GM21360 (cell line): ENCODE results near the gene KCTD12.
"Not testable (repeated sequence)": the region's sequence is repeated elsewhere in the genome, so short reads cannot be mapped to it uniquely, and the experiment has no call there.

ENCODE experiments used
- ATAC-seq: cut with Tn5 transposase; IDR thresholded peaks from one replicate; pipeline ENCODE4 v1.9.1; 2021; ENCODE audit warnings: mild to moderate bottlenecking, moderate library complexity; ENCODE audit not compliant: unreplicated experiment

KCTD12 gene

DNA sequence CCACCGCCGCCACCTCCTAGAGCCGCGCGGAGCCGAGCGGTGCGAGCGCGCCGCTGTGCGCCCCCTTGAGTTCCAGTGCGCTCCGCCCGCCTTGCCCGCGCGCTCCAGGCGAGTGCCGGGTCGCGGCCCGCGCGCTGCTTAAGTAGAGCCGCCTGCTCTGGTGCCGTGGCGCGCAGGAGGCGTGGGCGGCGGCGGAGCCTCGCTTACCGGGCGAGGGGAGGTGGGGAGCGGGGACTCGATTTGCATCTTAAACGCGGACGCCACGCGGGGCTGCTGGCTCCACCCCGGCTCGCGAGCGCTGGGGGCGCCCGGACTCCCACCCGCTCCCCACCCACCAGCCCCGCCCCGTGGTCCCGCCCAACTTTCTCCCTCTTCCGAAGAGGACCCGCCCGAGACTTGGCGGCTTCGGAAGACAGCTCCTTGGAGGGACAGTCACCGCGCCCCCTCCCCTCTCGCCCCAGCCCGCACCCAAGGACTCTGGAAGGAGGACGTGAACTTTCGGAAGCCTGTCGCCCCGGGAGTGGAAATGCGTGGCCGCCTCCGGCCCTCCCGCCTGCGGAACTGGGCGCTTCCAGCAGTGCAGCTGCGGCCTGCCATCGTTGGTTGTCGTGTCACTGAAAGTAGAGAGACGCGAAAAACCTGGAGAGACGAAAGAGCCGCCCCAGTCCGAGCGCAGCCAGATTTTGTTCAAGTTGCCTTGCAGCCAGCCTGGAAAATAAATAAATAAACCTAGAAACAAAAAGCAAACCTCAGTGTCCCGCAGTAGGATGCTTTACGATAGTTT is at the start of gene KCTD12:
KCTD12 (minus strand) TSS at position 114 of the 784 bp plus-strand sequence. CDS start 257 bp downstream, outside the sequence.
- ATAC-seq: peak; percentile 68

GRCh38 chr13:76934671-76935070 is 48.5 kb upstream of the KCTD12 start:
- no peak for ATAC-seq

- ATAC-seq: no peak
Observed at GRCh38 chr13:76932076-76932475, 45.9 kb upstream of the KCTD12 start.

GRCh38 chr13:76929851-76930374 is 43.7 kb upstream of the KCTD12 start:
- no peak for ATAC-seq

- no peak for ATAC-seq
Observed at GRCh38 chr13:76929320-76929719, 43.1 kb upstream of the KCTD12 start.

GRCh38 chr13:76928456-76928855 is 42.3 kb upstream of the KCTD12 start:
- no peak for ATAC-seq

- ATAC-seq: no peak
Observed at GRCh38 chr13:76927955-76928354, 41.8 kb upstream of the KCTD12 start.

DNA sequence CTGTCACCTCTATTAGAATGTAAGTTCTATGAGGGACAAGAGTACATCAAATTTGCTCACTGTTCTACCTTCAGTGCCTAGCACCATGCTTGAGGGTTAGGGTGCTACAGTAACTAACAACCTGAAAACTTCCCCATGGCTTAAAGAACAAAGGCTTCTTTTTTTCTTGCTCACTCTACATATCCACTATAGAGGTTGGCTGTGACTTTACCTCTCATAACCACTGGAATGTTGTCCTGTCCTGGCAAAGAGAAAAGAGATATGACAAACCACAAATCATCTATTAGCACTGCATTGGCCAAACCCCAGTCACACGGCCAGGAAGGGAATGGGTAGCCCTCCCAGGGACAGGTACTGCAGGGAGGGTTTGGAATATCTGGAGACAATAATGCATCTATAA is 38.9 kb upstream of the KCTD12 start:
- ATAC-seq: no peak

GRCh38 chr13:76921516-76921915 is 35.3 kb upstream of the KCTD12 start:
- no peak for ATAC-seq

DNA sequence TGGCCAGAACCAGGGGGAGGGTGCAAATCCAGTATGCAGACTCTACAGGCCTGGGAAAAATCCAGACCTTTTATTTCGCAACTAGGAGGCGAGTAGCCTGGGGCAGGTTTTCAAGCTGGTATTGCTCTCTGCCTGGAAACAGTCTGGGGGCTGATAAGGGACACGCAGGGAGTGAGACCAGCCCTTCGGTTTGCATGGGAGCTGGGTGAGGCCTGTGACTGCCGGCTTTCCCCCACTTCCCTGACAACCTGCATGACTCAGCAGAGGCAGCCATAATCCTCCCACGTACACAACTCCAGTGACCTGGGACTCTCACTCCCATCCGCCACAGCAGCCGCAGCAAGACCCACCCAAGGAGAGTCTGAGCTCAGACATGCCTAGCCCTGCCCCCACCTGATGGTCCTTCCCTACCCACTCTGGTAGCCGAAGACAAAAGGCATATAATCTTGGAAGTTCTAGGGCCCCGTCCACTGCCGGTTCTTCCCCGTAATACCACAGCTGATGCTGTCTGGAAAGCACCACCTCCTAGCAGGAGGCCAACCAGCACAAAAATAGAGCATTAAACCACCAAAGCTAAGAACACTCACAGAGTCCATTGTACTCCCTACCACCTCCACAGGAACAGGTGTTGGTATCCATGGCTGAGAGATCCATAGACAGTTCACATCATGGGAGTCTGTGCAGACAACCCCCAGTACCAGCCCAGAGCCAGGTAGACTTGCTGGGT is 31.7 kb upstream of the KCTD12 start:
- ATAC-seq: not testable (repeated sequence)

GRCh38 chr13:76917095-76917494 is 30.9 kb upstream of the KCTD12 start:
- ATAC-seq: no peak

DNA sequence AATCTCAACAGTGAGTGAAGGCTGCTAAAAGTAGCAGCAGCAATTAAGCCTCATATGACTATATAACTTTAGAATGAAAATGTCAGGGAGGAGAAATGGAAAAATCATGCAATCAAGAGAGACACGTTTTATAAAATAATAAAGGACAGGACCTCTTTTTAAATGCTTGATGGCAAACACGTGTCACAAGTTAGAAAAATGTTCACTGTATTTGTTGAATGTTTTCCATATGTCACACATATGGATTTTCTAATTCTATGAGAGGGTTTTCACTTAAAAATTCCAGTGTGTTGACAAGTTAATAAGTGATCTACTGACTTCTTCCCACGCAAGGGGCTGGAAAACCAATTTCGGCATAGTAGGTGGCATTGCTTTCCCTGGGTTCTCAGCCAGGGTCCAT is 27.7 kb upstream of the KCTD12 start:
- ATAC-seq: no peak

DNA sequence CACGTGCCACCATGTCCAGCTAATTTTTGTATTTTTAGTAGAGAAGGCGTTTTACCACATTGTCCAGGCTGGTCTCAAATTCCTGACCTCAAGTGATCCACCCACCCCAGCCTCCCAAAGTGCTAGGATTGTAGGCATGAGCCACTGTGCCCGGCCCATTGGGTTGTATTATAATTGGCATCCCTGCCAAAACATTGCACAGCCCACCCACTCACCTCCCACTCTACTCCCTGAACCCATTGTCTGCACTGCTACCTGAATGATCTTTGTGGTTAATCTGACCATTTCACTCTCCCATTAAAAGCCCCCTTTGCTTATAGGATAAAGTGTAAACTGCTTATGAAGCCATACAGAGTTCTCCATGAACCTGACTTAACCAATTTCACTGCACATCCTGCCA is 26.3 kb upstream of the KCTD12 start:
- ATAC-seq: no peak

GRCh38 chr13:76904507-76904906 is 18.3 kb upstream of the KCTD12 start:
- no peak for ATAC-seq

GRCh38 chr13:76903544-76904162 is 17.4 kb upstream of the KCTD12 start:
- ATAC-seq: peak; percentile 94

GRCh38 chr13:76899066-76899465 is 12.9 kb upstream of the KCTD12 start:
- ATAC-seq: not testable (repeated sequence)

- ATAC-seq: not testable (repeated sequence)
Observed at GRCh38 chr13:76897171-76897570, 11.0 kb upstream of the KCTD12 start.

DNA sequence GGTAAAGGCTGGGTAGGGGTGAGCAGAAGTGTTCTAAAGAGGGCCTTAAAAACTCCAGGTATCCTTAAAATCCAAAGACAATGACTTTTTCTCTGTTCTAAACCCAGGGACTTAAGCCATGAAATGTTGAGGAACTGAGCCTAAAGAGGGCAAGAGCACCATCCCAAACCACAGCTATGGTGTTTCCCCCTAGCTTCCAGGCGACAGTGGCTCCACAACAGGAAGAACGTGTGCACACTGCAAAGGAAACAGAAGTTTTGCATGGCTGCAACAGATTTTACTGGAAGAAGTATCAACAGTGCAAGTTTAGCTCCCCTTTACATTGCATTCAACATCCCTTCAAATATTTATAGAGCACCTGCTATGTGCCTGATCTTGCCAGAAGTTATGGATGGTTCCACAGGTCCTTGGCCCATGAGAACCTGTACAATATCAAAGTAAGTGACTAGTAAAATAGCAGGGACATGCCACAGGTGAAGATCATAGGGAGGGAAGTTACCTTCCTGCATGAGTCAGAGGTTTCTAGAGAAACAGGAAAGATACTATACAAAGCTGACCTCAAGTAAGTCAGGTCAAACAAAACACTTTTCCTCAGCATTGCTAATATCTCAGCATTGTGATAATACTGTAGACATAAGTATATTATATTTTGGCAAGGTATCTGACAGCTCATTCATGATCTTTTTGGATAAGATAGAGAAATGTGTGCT is 8.4 kb upstream of the KCTD12 start:
- no peak for ATAC-seq

- no peak for ATAC-seq
Observed at GRCh38 chr13:76892488-76892887, 6.3 kb upstream of the KCTD12 start.

DNA sequence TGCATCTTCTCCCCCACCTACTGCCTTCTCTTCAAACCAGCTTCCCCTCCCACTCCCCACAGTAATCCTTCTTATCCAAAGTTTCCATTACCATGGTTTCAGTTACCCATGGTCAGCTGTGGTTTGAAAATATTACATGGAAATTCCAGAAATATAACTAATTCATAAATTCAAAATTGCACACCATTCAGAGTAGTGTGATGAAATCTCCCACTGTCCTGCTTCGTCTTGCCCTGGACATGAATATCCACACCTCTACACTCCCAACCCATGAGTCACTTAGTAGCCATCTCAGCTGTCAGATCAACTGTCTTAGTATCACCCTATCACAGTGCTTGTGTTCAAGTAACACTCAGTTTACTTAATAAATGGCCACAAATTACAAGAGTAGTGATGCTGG is 3.8 kb upstream of the KCTD12 start:
- no peak for ATAC-seq

GRCh38 chr13:76889254-76889653 is 3.0 kb upstream of the KCTD12 start:
- no peak for ATAC-seq
